ENCODE measurements around the gene RPN1.
"Not testable (repeated sequence)": the region's sequence is repeated elsewhere in the genome, so short reads cannot be mapped to it uniquely, and the experiment has no call there.

Gene RPN1

DNA sequence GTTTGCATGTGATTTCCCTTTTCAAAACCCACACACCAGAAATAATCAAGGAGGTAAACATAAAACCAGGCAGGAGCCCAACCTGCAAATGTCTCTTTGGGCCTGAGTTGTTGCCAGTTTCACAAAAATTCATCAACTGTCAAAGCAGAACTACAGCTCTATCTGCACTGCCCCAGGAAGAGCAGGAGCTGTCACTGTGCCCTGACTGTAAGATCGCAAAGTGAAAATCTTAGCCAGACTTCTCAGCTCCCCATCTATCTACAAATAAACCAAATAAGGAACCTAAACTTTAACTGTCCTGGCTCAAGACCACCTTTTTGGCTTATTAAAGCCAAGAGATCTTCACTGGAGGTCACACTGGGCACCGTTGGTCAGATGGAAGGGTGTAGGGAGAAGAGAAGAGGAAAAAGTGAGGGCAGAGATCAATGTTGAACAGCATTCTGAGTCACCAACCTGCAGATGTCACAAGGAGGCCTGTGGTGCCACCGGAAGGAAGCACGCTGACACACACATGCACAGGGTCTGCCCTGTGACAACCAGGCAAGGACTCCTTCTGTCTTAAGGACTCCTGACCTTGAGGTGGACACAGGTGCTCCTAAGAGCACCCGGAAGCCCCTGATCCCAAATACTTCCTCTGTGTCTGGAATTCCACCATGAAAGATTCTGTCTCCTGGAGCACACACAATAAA lies 58.7 kb downstream of the RPN1 start:
- in situ Hi-C loops (cut with HindIII; ENCODE audit: low pct_ligation_motif_present, low sequenced_read_pairs) = loop anchor here (25.0 kb wide), 1 partner anchor 430 kb away; the partner anchor contains the start of gene EEFSEC
- Histone ChIP-seq H3K27ac (no peak overlapping the region), H3K4me3 (ENCODE audit: low read depth, low read length) (no peak overlapping the region), H3K36me3 (replicated peaks) (no peaks in the 10 kb centered on the region), H3K27me3 (replicated peaks) (no peaks in the 10 kb centered on the region)
- DNase-seq = no peak
- TF ChIP-seq CTCF (IDR thresholded peaks at IDR 0.05; ENCODE audit: low read depth, low read length, missing control alignments) = no peak

- in situ Hi-C loops (cut with HindIII; ENCODE audit: low pct_ligation_motif_present, low sequenced_read_pairs) = loop anchor here (25.0 kb wide), 1 partner anchor 429 kb away; the partner anchor contains the start of gene EEFSEC
- H3K27ac ChIP-seq = no peak overlapping the region
- peak; percentile 32 for TF ChIP-seq CTCF (IDR thresholded peaks at IDR 0.05; ENCODE audit: low read depth, low read length, missing control alignments)
- H3K27me3 ChIP-seq (replicated peaks) = no peaks in the 10 kb centered on the region
- no peak overlapping the region for H3K4me3 ChIP-seq (ENCODE audit: low read depth, low read length)
- no peaks in the 10 kb centered on the region for H3K36me3 ChIP-seq (replicated peaks)
- DNase-seq = no peak
Observed at GRCh38 chr3:128590948-128591347, 59.7 kb downstream of the RPN1 start.

- not testable (repeated sequence) for DNase-seq; H3K27ac ChIP-seq; H3K36me3 ChIP-seq (replicated peaks); H3K4me3 ChIP-seq (ENCODE audit: low read depth, low read length); H3K27me3 ChIP-seq (replicated peaks)
- in situ Hi-C loops (cut with HindIII; ENCODE audit: low pct_ligation_motif_present, low sequenced_read_pairs) = loop anchor here (25.0 kb wide), 1 partner anchor 428 kb away; the partner anchor contains the start of gene EEFSEC
Observed at GRCh38 chr3:128589985-128590384, 60.6 kb downstream of the RPN1 start.

- Histone ChIP-seq H3K27ac (no peak overlapping the region), H3K27me3 (replicated peaks) (no peaks in the 10 kb centered on the region), H3K4me3 (ENCODE audit: low read depth, low read length) (no peak overlapping the region), H3K36me3 (replicated peaks) (no peaks in the 10 kb centered on the region)
- in situ Hi-C loops (cut with HindIII; ENCODE audit: low pct_ligation_motif_present, low sequenced_read_pairs) = loop anchor here (25.0 kb wide), 1 partner anchor 426 kb away; the partner anchor contains the start of gene EEFSEC
- DNase-seq = no peak
- TF ChIP-seq CTCF (IDR thresholded peaks at IDR 0.05; ENCODE audit: low read depth, low read length, missing control alignments) = no peak
Observed at GRCh38 chr3:128588147-128588546, 62.5 kb downstream of the RPN1 start.

- TF ChIP-seq CTCF (IDR thresholded peaks at IDR 0.05; ENCODE audit: low read depth, low read length, missing control alignments) = no peak
- peaks cover 1% of the 10 kb centered on the region for H3K27me3 ChIP-seq (replicated peaks)
- in situ Hi-C loops (cut with HindIII; ENCODE audit: low pct_ligation_motif_present, low sequenced_read_pairs) = loop anchor here (25.0 kb wide), 1 partner anchor 425 kb away; the partner anchor contains the start of gene EEFSEC
- no peaks in the 10 kb centered on the region for H3K36me3 ChIP-seq (replicated peaks)
- H3K27ac ChIP-seq = no peak overlapping the region
- DNase-seq = no peak
- H3K4me3 ChIP-seq (ENCODE audit: low read depth, low read length) = no peak overlapping the region
Observed at GRCh38 chr3:128587391-128587790, 63.2 kb downstream of the RPN1 start.

DNA sequence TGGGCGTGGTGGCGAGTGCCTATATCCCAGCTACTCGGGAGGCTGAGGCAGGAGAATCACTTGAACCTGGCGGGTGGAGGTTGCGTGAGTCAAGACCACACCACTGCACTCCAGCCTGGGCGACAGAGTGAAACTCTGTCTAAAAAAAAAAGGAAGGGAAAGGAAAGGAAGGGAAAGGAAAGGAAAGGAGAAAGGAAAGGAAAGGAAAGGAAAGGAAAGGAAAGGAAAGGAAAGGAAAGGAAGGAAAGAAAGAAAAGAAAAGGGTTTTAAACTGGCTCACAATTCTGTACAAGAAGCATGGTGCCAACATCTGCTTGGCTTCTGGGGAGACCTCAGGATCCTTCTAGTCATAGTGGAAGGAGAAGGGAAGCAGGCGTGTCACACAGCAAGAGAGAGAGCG lies 63.7 kb downstream of the RPN1 start:
- H3K4me3 ChIP-seq (ENCODE audit: low read depth, low read length); DNase-seq; H3K36me3 ChIP-seq (replicated peaks); H3K27ac ChIP-seq; H3K27me3 ChIP-seq (replicated peaks): not testable (repeated sequence)
- in situ Hi-C loops (cut with HindIII; ENCODE audit: low pct_ligation_motif_present, low sequenced_read_pairs) = loop anchor here (25.0 kb wide), 1 partner anchor 425 kb away; the partner anchor contains the start of gene EEFSEC

GRCh38 chr3:128586391-128586790 lies 64.2 kb downstream of the RPN1 start:
- H3K36me3 ChIP-seq (replicated peaks); H3K27me3 ChIP-seq (replicated peaks); H3K4me3 ChIP-seq (ENCODE audit: low read depth, low read length); H3K27ac ChIP-seq; DNase-seq: not testable (repeated sequence)
- in situ Hi-C loops (cut with HindIII; ENCODE audit: low pct_ligation_motif_present, low sequenced_read_pairs) = loop anchor here (25.0 kb wide), 1 partner anchor 424 kb away; the partner anchor contains the start of gene EEFSEC

Measured in brain microvascular endothelial cell (primary cell).